SK-N-SH (cell line): ENCODE data around the gene SSR3. TPM values are rescaled to one million over a fixed set of nuclear protein-coding genes. Genes with fewer than 3 reads are reported as not detected.

Source experiments
- CTCF ChIA-PET: fragments of 300-600, 350-600 bp; formaldehyde crosslinking; extraction: SDS; loops from one replicate; lab custom pipeline; 2021; lab: Yijun Ruan, JAX
- POLR2A ChIA-PET: fragments of 350-600 bp; sonication (Branson Sonifier 250); formaldehyde crosslinking; extraction: SDS; loops from one replicate; lab custom pipeline; 2020; ENCODE audit warnings: antibody characterized with exemption, inconsistent platforms; lab: Yijun Ruan, JAX
- DNase-seq: peaks from one replicate; pipeline ENCODE4 v3.0.0; 2012
- H2AFZ ChIP-seq: fragments of 200-600 bp; sonication (generic); 2 replicates; pipeline ENCODE4 v1.8.1; 2016; ENCODE audit warnings: antibody characterized with exemption, mild to moderate bottlenecking, low read depth
- H3F3A ChIP-seq: fragments of 200-600 bp; sonication (generic); replicated peaks from 2 replicates; pipeline ENCODE3; 2016; ENCODE audit warnings: antibody characterized with exemption, mild to moderate bottlenecking; ENCODE audit not compliant: insufficient read depth
- H3K27ac ChIP-seq, 2 experiments: fragments of 200-500 bp in 1 of 2; fragments of 200-600 bp in 1 of 2; sonication (Bioruptor generic) in 1 of 2; sonication (generic), shearing (Covaris generic) in 1 of 2; 2 replicates each; pipeline versions ENCODE4 v1.5.1 to v1.6.1; 2014 to 2016; ENCODE audit warnings: low read depth in 2 of 2, inconsistent platforms in 1 of 2, low read length in 1 of 2, mild to moderate bottlenecking in 1 of 2, mixed read lengths in 1 of 2
- H3K27me3 ChIP-seq: fragments of 200-600 bp; sonication (generic), shearing (Covaris generic); 2 replicates; pipeline ENCODE4 v1.6.1; 2016; ENCODE audit warnings: mixed run types; ENCODE audit not compliant: insufficient read depth
- H3K36me3 ChIP-seq, 2 experiments: fragments of 200-500 bp in 1 of 2; fragments of 200-600 bp in 1 of 2; sonication (Bioruptor generic) in 1 of 2; sonication (generic) in 1 of 2; replicated peaks in 1 of 2; 2 replicates each; pipeline versions ENCODE3 to v1.5.1; 2014 to 2016; ENCODE audit warnings: low read length in 1 of 2, mild to moderate bottlenecking in 1 of 2; ENCODE audit not compliant: insufficient read depth in 2 of 2, control insufficient read depth in 1 of 2
- H3K4me1 ChIP-seq, 2 experiments: fragments of 200-500 bp in 1 of 2; fragments of 200-600 bp in 1 of 2; sonication (Bioruptor generic) in 1 of 2; sonication (generic), shearing (Covaris generic) in 1 of 2; 2 replicates each; pipeline versions ENCODE4 v1.5.1 to v1.6.1; 2014 to 2016; ENCODE audit warnings: low read depth in 1 of 2, low read length in 1 of 2, mixed run types in 1 of 2; ENCODE audit not compliant: insufficient read depth in 2 of 2, control insufficient read depth in 1 of 2
- H3K4me2 ChIP-seq: fragments of 200-600 bp; sonication (generic), shearing (Covaris generic); 2 replicates; pipeline ENCODE4 v1.6.1; 2017; ENCODE audit warnings: mixed run types
- H3K4me3 ChIP-seq, 2 experiments: fragments of 200-500 bp in 1 of 2; fragments of 200-600 bp in 1 of 2; sonication (Bioruptor generic) in 1 of 2; sonication (generic), shearing (Covaris generic) in 1 of 2; 2 replicates each; pipeline versions ENCODE4 v1.5.1 to v1.8.1; 2014 to 2016; ENCODE audit warnings: low read depth in 2 of 2, inconsistent platforms in 1 of 2, low read length in 1 of 2, mild to moderate bottlenecking in 1 of 2, mixed read lengths in 1 of 2, moderate library complexity in 1 of 2
- H3K79me2 ChIP-seq: fragments of 200-600 bp; sonication (generic); 2 replicates; pipeline ENCODE4 v1.8.1; 2017; ENCODE audit warnings: mild to moderate bottlenecking; ENCODE audit not compliant: insufficient read depth
- H3K9ac ChIP-seq: fragments of 200-600 bp; sonication (generic); 2 replicates; pipeline ENCODE4 v1.6.1; 2017; ENCODE audit warnings: mixed run types
- H3K9me2 ChIP-seq: fragments of 200-600 bp; sonication (generic); 2 replicates; pipeline ENCODE4 v1.6.1; 2017; ENCODE audit warnings: mixed run types
- H3K9me3 ChIP-seq: fragments of 200-600 bp; sonication (generic); 2 replicates; pipeline ENCODE4 v1.6.1; 2017; ENCODE audit warnings: mixed run types, mild to moderate bottlenecking, moderate library complexity
- H4K20me1 ChIP-seq: fragments of 200-600 bp; sonication (generic); 2 replicates; pipeline ENCODE4 v1.6.1; 2017; ENCODE audit warnings: mild to moderate bottlenecking, mixed run types; ENCODE audit not compliant: insufficient read depth
- CHD2 ChIP-seq: fragments of 150-350 bp; IDR thresholded peaks from 2 replicates; pipeline ENCODE4 v1.6.1; 2018; ENCODE audit warnings: low read length; ENCODE audit not compliant: partially characterized antibody
- ELF1 ChIP-seq: IDR thresholded peaks from 2 replicates; pipeline ENCODE4 v1.4.0; 2012
- FOXJ3 ChIP-seq: sonication (generic); formaldehyde crosslinking; IDR thresholded peaks from 2 replicates; pipeline ENCODE4 v1.5.1; 2020; ENCODE audit warnings: mild to moderate bottlenecking, missing genetic modification reagents
- GABPA ChIP-seq: IDR thresholded peaks from 2 replicates; pipeline ENCODE4 v1.4.0; 2012; ENCODE audit warnings: low read depth, mild to moderate bottlenecking
- GATA2 ChIP-seq: sonication (generic); formaldehyde crosslinking; IDR thresholded peaks from 2 replicates; pipeline ENCODE4 v1.5.0; 2020; ENCODE audit warnings: mild to moderate bottlenecking, missing genetic modification reagents
- JUND ChIP-seq: IDR thresholded peaks from 2 replicates; pipeline ENCODE4 v1.4.0; 2012
- NRF1 ChIP-seq: IDR thresholded peaks from 2 replicates; pipeline ENCODE4 v1.6.1; 2012; ENCODE audit warnings: low read depth, mild to moderate bottlenecking, low read length
- POLR2AphosphoS5 ChIP-seq: IDR thresholded peaks from 2 replicates; pipeline ENCODE4 v1.6.1; 2012; ENCODE audit warnings: low read depth, low read length
- RAD21 ChIP-seq: IDR thresholded peaks from 2 replicates; pipeline ENCODE4 v1.6.1; 2012; ENCODE audit warnings: mild to moderate bottlenecking, low read length
- RCOR1 ChIP-seq: fragments of 150-350 bp; IDR thresholded peaks from 2 replicates; pipeline ENCODE4 v1.6.1; 2017; ENCODE audit warnings: antibody characterized with exemption, low read length
- RXRA ChIP-seq: IDR thresholded peaks from 2 replicates; pipeline ENCODE4 v1.4.0; 2012; ENCODE audit warnings: low read depth, mild to moderate bottlenecking, borderline replicate concordance
- SMC3 ChIP-seq: IDR thresholded peaks from 2 replicates; pipeline ENCODE4 v1.6.1; 2012; ENCODE audit warnings: low read depth, low read length, improper control_type of control experiment
- TAF1 ChIP-seq: IDR thresholded peaks from 2 replicates; pipeline ENCODE4 v1.6.1; 2012; ENCODE audit warnings: low read depth, mild to moderate bottlenecking, low read length, moderate library complexity, borderline replicate concordance
- TCF12 ChIP-seq: IDR thresholded peaks from 2 replicates; pipeline ENCODE4 v1.4.0; 2012
- TEAD4 ChIP-seq: IDR thresholded peaks from 2 replicates; pipeline ENCODE4 v1.4.0; 2012; ENCODE audit warnings: mild to moderate bottlenecking, borderline replicate concordance; ENCODE audit not compliant: insufficient read depth
- WGBS: methylation state at CpG from one replicate; pipeline ENCODE4 v1.1.6; 2017; ENCODE audit warnings: low lambda C conversion rate; 5-methylcytosine and 5-hydroxymethylcytosine counted together
- polyA plus RNA-seq, 3 experiments: library from polyadenylated mRNA; depleted of rRNA; stranded (reverse); fragments of >200 nt; gene quantifications; 2 replicates each; pipeline ENCODE4 v1.2.3, GENCODE V29; 2012
- TF ChIP-seq, protein P1 (sequence below): fragments of 150-350 bp; IDR thresholded peaks from 2 replicates; pipeline ENCODE4 v1.6.1; 2017; ENCODE audit warnings: antibody characterized with exemption, low read length, low read depth, borderline replicate concordance
- TF ChIP-seq, protein P2 (sequence below): IDR thresholded peaks from 2 replicates; pipeline ENCODE4; 2012
- TF ChIP-seq, protein P3 (sequence below): IDR thresholded peaks from 2 replicates; pipeline ENCODE4 v1.4.0; 2012; ENCODE audit warnings: low read depth, borderline replicate concordance
- TF ChIP-seq, protein P4 (sequence below): fragments of 200-600 bp; sonication (generic); IDR thresholded peaks from 2 replicates; pipeline ENCODE4 v1.6.1; 2017; ENCODE audit warnings: antibody characterized with exemption, mild to moderate bottlenecking, moderate library complexity
- TF ChIP-seq, protein P5 (sequence below): fragments of 150-350 bp; IDR thresholded peaks from 2 replicates; pipeline ENCODE4 v1.6.1; 2016; ENCODE audit warnings: mild to moderate bottlenecking, low read depth, low read length
- TF ChIP-seq, protein P6 (sequence below): IDR thresholded peaks from 2 replicates; pipeline ENCODE4 v1.4.0; 2012; ENCODE audit warnings: low read depth, borderline replicate concordance

SSR3 gene
- polyA plus RNA-seq, 1 of the 3 experiments (the other 2 are of a cell fraction) = 61.7 TPM

DNA sequence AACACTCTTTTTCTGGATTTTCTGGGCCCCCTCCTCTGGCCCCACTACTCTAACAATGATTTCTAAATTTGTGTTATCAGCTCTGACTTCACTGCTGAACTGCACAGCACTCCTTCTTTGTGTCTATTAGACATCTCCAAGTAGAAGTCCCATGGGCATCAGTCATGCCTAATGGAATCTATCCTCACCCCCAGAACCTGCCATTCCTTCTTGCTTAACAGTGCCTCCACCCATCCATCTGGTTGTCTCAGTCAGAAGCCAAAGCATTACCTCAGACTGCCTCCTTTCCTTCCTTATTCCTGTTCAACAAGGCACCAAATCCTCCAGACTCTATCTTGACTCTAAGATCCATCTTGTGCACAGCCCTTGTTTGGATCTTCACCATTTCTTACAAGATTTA is 36.2 kb downstream of the SSR3 start:
- no peak for DNase-seq
- TF ChIP-seq RXRA (no peak), FOXJ3 (no peak), TEAD4 (no peak), TAF1 (no peak)
- H2AFZ ChIP-seq = no peak overlapping the region
- ChIA-PET CTCF (interaction anchor here (1.9 to 2.8 kb wide), 3 partner anchors 9 to 11 kb away, joined by 5 to 12 read pairs (median 8); no protein-coding TSS in a partner anchor), POLR2A (no interaction called here)
- H3K9me2 ChIP-seq = no peaks in the 10 kb centered on the region
- no peak overlapping the region for H3K4me2 ChIP-seq
- peaks cover 60 to 76% of the 10 kb centered on the region in 2 experiments for H3K36me3 ChIP-seq
- H3K4me1 ChIP-seq = peaks cover 7% of the 10 kb centered on the region in 2 experiments; a peak in 3 of 4 replicates
- no peak overlapping the region for H3K27ac ChIP-seq
- H4K20me1 ChIP-seq = no peaks in the 10 kb centered on the region
- no peaks in the 10 kb centered on the region for H3K27me3 ChIP-seq
- H3K79me2 ChIP-seq = no peaks in the 10 kb centered on the region; the same call in 1 of the 2 replicates
- no peak overlapping the region for H3K4me3 ChIP-seq
- H3K9me3 ChIP-seq = no peaks in the 10 kb centered on the region
- H3F3A ChIP-seq = peaks cover 18% of the 10 kb centered on the region
- no peak overlapping the region for H3K9ac ChIP-seq

DNA sequence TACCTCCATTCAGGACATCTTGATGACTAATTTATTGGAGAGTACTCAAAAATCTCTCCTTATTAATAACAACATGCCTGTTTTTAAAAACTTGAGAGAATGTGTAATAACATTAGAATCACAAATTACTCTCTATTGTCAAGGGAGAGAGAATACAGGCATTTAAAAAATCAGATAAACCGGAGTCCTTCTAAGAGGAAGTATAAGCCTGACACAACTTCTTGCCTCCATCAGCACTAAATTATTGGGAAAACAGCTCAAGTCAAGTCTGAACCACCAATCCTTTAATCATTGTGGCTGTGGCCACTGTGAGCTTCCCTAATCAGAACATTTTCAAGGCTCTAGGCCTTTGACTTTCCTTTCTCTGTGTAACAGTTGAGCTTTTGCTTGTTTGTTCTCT is 38.0 kb downstream of the SSR3 start:
- peaks cover 14% of the 10 kb centered on the region for H3F3A ChIP-seq
- peak overlapping the region; percentile 49 to 53; a peak in 2 of 4 replicates for H3K27ac ChIP-seq
- POLR2A ChIA-PET = no interaction called here
- no peaks in the 10 kb centered on the region for H3K9me2 ChIP-seq
- TF ChIP-seq, protein P1, sequence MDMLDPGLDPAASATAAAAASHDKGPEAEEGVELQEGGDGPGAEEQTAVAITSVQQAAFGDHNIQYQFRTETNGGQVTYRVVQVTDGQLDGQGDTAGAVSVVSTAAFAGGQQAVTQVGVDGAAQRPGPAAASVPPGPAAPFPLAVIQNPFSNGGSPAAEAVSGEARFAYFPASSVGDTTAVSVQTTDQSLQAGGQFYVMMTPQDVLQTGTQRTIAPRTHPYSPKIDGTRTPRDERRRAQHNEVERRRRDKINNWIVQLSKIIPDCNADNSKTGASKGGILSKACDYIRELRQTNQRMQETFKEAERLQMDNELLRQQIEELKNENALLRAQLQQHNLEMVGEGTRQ = no peak
- no peak for TF ChIP-seq POLR2AphosphoS5
- TF ChIP-seq JUND = no peak
- TF ChIP-seq GATA2 (CRISPR knock-in tag) = no peak
- TF ChIP-seq NRF1 = no peak
- TF ChIP-seq, protein P2, sequence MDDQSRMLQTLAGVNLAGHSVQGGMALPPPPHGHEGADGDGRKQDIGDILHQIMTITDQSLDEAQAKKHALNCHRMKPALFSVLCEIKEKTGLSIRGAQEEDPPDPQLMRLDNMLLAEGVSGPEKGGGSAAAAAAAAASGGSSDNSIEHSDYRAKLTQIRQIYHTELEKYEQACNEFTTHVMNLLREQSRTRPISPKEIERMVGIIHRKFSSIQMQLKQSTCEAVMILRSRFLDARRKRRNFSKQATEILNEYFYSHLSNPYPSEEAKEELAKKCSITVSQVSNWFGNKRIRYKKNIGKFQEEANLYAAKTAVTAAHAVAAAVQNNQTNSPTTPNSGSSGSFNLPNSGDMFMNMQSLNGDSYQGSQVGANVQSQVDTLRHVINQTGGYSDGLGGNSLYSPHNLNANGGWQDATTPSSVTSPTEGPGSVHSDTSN = no peak
- TF ChIP-seq, protein P3, sequence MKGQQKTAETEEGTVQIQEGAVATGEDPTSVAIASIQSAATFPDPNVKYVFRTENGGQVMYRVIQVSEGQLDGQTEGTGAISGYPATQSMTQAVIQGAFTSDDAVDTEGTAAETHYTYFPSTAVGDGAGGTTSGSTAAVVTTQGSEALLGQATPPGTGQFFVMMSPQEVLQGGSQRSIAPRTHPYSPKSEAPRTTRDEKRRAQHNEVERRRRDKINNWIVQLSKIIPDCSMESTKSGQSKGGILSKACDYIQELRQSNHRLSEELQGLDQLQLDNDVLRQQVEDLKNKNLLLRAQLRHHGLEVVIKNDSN = no peak
- TF ChIP-seq RXRA = no peak
- TF ChIP-seq CHD2 = no peak
- TF ChIP-seq RCOR1 = no peak
- TF ChIP-seq ELF1 = no peak
- TF ChIP-seq RAD21 = no peak
- TF ChIP-seq TCF12 = no peak
- TF ChIP-seq GABPA = no peak
- TF ChIP-seq SMC3 = no peak
- TF ChIP-seq, protein P4, sequence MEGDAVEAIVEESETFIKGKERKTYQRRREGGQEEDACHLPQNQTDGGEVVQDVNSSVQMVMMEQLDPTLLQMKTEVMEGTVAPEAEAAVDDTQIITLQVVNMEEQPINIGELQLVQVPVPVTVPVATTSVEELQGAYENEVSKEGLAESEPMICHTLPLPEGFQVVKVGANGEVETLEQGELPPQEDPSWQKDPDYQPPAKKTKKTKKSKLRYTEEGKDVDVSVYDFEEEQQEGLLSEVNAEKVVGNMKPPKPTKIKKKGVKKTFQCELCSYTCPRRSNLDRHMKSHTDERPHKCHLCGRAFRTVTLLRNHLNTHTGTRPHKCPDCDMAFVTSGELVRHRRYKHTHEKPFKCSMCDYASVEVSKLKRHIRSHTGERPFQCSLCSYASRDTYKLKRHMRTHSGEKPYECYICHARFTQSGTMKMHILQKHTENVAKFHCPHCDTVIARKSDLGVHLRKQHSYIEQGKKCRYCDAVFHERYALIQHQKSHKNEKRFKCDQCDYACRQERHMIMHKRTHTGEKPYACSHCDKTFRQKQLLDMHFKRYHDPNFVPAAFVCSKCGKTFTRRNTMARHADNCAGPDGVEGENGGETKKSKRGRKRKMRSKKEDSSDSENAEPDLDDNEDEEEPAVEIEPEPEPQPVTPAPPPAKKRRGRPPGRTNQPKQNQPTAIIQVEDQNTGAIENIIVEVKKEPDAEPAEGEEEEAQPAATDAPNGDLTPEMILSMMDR = no peak
- TF ChIP-seq, protein P5, sequence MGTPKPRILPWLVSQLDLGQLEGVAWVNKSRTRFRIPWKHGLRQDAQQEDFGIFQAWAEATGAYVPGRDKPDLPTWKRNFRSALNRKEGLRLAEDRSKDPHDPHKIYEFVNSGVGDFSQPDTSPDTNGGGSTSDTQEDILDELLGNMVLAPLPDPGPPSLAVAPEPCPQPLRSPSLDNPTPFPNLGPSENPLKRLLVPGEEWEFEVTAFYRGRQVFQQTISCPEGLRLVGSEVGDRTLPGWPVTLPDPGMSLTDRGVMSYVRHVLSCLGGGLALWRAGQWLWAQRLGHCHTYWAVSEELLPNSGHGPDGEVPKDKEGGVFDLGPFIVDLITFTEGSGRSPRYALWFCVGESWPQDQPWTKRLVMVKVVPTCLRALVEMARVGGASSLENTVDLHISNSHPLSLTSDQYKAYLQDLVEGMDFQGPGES = no peak
- TF ChIP-seq, protein P6, sequence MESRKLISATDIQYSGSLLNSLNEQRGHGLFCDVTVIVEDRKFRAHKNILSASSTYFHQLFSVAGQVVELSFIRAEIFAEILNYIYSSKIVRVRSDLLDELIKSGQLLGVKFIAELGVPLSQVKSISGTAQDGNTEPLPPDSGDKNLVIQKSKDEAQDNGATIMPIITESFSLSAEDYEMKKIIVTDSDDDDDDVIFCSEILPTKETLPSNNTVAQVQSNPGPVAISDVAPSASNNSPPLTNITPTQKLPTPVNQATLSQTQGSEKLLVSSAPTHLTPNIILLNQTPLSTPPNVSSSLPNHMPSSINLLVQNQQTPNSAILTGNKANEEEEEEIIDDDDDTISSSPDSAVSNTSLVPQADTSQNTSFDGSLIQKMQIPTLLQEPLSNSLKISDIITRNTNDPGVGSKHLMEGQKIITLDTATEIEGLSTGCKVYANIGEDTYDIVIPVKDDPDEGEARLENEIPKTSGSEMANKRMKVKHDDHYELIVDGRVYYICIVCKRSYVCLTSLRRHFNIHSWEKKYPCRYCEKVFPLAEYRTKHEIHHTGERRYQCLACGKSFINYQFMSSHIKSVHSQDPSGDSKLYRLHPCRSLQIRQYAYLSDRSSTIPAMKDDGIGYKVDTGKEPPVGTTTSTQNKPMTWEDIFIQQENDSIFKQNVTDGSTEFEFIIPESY = no peak
- H3K9me3 ChIP-seq = no peaks in the 10 kb centered on the region
- H3K4me1 ChIP-seq = peaks cover 0 to 10% of the 10 kb centered on the region in 2 experiments; a peak in 3 of 4 replicates
- 52% methylated on average over 1 of the region's 1 CpG for WGBS
- peaks cover 46 to 58% of the 10 kb centered on the region in 2 experiments for H3K36me3 ChIP-seq
- DNase-seq = no peak
- no peaks in the 10 kb centered on the region for H4K20me1 ChIP-seq
- H3K4me3 ChIP-seq = no peak overlapping the region
- CTCF ChIA-PET = interaction anchor here (0.6 to 17.0 kb wide), 5 partner anchors 9 to 621 kb away, joined by 3 to 376 read pairs (median 5); no protein-coding TSS in a partner anchor
- H3K27me3 ChIP-seq = no peaks in the 10 kb centered on the region
- H3K79me2 ChIP-seq = no peaks in the 10 kb centered on the region; the same call in 1 of the 2 replicates
- H3K4me2 ChIP-seq = no peak overlapping the region
- H2AFZ ChIP-seq = no peak overlapping the region
- H3K9ac ChIP-seq = no peak overlapping the region
